Measurements from ENCODE around the gene ANO4.

ANO4 gene

DNA sequence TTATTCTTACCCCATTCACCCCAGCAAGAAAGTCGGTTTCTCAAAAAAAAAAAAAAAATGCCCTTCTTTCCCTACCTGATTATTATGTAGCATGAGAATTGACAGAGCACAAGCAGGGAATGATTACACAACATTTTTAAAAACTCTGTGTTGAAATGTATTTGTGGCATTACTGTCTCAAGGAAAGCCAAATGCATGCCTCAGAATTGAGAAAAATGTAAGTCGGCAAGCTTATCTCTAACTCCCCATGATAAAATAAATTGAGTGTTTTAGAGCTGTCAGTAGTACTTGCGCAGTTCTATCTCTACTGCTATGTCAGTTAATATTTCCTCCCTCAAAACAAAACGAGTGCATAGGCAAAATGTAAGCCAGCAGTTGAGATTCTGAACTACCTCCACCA lies 25.7 kb downstream of the ANO4 start:
- no peak for DNase-seq

DNA sequence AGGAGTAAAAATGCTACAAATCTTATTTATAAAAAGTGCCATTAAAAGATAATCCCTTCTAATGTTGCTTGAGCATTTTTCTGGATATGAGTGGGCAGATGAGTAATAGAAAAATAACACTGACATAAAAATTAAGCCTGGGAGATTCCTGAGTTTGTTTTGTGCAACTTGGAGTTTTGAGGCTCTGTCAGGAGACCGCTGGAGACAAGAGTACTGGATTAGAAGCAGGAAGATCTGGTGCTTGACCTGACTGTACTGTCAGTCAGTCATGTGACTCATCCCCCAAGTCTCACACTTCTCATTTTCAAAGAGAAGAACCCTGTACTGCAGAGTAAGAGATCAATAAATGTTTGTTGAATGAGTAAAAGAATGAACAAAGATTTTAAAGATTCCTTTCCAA lies 29.4 kb downstream of the ANO4 start:
- DNase-seq, result no peak

DNA sequence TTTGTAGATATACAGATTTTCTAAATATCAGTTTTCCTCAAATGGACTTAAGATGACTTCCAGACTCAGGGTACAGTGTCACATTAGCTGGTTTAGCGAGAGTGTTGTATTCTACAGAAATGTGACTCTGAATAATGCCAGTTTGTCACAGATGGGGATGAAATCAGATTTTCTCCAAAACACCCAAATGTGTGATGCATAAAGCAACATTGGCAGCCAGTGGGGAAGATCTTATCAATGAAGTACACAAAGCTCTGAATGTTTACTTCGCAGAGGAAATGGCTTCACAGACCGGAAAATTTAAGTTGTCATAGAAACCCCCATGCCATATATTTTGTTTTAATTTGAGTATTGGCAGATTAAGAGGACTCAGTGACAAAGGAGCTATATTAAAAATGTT lies 29.9 kb downstream of the ANO4 start:
- no peak for DNase-seq

DNA sequence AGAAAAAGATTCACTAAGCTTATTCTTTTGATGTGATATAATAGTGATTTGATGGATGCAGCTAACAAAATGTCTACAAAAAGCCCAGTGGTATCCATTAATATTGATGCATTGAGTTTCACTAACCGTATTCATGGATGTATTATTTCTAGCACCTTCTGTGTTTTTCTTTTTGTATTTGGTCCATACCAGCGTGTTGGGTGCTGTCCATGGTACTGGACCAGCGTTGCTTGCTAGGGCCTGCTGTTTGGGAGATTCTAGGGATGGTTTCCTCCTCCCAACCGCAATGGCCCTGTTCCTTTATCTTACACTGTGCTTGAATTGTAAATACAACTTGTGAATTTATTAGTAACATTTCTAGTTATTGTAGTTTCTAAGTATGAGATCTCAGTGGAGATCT lies 31.7 kb downstream of the ANO4 start:
- peak; percentile 4 for DNase-seq

DNA sequence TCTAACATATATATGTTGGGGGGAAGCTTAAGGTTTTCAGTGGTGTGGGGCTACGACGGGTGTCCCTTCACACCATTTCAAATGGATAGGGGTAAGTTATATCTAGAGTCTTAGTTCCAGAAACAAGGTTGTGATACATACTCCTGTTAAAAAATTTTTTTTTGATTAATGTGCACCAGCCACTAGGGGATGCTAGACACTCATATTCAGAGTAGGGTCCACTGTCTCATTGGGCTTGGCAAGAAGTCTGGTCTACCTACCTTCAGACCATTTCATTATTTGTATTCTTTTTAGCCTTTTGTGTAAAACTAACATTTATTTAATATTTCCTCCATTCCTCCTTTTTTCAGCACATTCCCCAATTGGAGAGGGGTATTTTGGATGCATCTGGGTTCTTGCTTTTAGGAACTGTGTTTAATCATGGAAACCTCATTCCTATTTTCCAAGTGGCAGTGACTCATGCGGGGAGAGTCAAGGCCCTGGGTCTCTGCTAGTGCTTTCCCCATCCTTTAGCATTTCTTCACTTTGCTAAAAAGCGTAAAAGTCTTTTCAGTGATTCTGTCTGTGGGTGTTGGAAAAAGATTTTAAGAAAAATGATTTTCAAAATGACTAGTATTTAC lies 33.4 kb downstream of the ANO4 start:
- DNase-seq, result peak; percentile 20

DNA sequence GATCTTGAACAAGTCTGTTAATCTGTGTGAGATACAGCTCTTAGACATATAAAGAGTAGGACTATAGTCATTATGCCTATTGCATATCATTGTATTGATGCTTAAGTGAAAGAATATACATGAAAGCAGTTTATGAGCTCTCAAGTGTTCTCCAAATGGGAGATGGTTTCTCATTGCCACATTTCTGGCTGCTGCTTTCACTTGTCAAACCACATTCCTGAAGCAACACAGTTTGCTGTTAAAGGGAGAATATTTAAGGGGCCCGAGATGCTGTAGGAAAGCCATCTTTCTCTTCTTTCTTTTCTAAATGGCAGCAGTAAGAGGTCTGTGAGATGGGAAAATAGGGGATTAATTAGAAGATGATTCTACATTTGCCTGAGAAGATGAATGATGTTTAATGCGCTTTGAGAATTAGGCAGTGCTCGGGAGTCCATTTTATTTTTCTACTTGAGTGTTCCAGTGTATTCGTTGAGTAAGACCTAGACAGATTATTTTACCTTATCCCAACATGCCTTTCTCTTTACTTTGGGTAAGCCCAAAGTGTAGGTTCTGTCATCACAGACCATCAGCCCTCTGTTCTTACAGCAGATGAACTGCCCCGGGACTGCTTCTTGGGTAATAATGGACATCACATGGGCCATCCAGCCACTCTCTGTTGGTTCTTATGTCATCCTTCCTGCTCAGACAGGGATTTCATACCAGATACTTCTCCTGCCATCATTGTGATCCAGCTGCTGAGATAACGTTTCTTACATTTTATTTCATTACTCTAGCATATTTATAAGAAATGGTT lies 35.6 kb downstream of the ANO4 start:
- DNase-seq, result no peak

DNA sequence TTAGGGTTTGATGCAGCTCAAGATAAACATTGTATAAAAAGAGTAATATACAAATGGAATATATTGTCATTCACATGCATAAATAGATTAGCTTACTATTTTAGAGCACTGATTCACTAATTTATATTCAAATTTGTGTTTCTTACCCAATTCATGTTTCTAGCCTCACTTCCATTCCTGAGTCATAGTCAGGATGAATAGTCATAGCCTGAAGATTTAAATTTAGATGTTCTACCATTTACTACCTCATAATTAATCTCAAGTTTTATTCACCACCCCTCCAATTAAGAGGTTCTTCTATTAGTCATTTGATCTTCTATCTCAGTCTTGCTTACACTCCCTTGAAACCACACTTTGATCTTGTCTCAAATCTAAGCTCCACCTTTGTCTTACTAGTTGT lies 38.7 kb downstream of the ANO4 start:
- no peak for DNase-seq

DNA sequence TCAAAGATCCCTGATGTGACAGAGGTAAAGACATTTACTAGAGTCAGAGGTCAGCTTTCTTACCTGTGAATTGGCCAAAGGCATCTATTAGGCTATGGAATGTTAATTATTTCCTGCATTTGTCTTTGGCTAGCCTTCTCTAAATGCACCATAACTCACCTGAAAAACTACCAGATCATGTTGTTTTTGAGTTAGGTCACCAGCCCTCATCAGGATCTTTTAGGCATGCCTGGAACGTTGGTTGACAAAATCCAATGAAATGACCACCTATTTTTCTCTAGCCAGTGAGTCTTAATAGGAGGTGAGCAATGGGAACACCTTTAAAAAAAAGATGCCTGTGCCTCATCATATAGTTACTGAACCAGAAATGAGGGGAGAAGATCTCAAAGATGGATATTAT lies 46.2 kb downstream of the ANO4 start:
- no peak for DNase-seq

DNA sequence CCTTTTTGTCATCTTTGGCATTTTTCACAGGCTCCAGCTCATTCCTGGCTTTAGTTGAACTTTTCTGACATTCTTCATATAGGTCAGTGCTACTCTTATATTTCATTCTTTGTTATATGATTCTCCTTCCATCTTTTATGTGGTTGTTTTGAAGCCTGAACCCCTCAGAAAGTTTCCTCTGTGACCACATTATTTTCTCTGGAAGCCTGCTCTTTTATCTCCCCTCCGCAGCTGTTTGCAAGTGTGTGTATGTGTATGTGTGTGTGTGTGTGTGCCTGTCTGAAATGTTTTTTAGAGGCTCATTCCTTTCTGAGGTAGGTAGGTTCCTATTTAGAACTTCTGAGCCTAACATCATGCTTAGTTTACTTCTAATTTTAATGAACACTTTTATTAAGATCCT lies 47.6 kb downstream of the ANO4 start:
- DNase-seq, result no peak

DNA sequence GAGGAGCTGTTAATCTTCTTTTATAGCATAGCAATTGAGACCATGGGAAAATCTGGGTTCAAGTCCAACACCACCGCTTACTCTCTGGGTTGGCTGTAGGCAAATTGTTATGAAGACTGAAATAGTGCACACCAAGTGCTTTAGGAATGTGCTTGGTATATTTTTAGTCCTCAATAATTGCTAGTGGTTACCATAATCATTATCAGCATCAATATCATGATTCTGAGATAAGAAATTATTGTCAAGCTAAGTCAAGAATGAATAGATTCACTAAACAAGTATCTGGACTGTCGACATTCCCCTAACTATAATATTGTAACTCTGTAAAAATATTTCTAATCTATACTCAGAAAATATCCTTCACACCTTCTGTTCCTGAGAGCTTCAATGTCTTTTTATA lies 48.5 kb downstream of the ANO4 start:
- DNase-seq, result no peak

DNA sequence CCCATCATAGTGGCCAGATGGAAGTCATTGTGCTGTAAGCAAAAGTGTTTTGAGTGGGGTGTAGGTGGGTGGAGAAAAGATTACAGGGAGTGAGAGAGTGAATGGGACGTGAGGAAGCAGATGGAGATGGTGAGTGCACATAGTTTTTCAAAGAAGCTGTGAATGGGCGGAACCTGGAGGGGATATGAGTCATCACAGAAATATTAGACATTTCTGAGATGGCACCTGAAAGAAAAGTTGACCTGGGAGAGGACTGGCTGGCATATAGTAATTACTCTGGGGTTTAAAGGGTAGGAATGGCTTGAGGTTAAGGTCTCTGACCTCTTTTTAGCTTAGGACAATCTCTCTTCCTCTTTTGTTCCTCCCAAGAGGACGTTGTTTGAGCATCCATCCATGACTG lies 50.5 kb downstream of the ANO4 start:
- DNase-seq, result no peak

DNA sequence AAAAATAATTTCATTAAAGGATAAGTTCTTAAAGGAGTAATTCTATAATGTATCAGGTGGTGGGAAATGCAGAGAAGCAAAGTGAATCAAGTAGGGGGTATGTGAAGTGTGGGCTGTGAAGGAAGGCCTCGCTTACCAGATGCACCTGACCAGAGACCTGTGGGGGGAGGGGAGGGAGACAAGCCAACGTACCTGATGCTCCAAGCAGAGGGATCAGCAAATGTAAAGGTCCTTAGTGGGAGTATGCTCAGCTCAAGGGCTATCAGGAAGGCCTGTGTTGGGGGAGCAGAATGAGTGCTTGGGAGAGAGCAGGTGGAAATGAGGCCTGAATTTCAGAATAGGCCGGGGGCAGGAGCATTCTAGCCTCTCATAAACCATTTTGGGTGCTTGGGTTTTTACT lies 57.1 kb downstream of the ANO4 start:
- DNase-seq, result no peak

DNA sequence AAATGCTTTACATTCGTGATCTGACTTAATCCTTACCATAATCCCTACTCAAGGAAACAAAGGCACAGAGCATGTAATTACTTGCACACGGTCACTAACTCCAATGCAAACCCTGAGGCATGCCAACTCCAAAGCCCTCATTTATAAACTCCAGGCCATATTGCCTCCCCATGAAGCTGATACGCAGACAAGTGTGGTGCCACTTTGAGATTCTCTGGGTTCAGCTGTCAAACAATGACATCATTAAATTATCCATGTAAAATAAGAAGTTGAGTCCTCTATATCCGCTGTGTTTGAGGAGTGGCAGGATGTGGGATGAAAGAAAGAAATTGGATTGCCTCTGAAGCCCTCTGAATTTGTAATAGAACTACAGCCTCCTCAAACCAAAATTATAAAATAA lies 62.8 kb downstream of the ANO4 start:
- no peak for DNase-seq

DNA sequence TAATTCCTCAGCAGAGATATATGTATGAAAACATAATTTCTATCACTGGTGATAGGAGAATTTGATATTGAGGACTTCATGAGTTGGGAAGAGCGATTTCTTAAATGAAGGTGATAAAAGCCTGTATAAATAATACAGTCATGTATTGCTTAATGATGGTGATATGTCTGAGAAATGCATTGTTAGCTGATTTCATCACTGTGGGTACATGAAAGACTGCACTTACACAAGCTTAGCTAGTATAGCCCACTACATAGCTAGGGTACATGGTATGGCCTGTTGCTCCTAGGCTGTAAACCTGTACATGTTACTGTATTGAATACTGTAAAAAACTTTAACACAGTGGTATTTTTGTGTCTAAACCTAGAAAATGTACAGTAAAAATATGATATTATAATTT lies 63.4 kb downstream of the ANO4 start:
- DNase-seq, result no peak

DNA sequence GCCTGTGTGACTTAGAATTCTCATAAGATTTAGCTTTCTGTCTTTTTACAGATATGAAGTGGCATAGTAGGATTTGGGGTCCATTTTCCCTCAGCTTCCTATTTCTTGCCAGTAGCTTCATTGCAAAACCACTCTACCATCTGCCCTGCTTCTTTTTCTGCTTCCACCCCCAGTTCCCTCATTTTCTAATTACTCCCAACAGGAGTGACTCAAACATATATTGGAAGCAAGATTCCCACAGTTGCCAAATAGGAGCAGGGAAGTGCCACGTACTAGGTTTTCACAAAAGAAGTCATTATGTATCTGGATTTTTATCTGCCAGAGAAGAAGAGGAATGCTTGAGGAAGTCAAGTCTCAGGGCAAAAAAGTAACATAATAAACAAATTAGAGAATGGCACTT lies 64.1 kb downstream of the ANO4 start:
- DNase-seq, result no peak

DNA sequence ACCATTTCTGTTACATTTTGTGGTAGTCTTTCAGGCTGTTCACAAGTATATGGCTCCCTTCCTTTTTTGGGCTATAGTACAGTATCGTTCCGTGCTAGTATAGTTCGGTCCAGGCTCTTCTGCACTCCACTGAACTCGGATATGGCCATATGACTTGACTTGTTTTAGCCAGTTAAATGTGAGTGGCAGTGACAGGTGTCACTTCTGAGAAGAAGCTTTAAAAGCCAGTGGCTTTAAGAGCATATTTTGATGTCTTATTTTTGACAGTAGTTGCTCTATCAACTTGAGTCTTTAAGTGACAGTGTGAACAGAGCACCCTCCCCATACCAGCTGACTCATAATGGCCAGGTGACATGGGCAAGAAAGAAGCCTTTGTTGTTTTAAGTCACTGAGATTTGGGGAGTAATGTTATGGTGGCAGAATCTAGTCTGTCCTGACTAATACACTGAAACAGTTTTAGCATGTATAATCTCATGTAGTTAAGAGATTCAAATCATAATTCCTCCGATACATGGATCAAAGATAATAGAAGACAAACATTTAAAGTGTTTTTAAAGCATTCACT lies 64.6 kb downstream of the ANO4 start:
- no peak for DNase-seq

DNA sequence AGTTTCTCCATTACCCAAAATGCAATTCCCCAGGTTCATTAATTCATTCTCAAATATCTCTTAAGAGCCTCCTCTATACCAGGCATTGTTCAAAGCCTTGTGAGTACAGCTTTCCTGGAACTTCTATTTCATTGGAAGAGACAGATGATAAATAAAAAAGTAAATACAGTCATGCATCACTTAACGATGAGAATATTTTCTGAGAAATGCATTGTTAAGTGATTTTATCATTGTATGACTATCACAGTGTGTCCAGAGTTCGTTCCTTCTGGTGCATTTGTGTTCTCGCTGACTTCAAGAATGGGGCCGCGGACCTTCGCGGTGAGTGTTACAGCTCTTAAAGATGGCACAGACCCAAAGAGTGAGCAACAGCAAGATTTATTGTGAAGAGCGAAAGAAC lies 66.0 kb downstream of the ANO4 start:
- DNase-seq, result no peak

DNA sequence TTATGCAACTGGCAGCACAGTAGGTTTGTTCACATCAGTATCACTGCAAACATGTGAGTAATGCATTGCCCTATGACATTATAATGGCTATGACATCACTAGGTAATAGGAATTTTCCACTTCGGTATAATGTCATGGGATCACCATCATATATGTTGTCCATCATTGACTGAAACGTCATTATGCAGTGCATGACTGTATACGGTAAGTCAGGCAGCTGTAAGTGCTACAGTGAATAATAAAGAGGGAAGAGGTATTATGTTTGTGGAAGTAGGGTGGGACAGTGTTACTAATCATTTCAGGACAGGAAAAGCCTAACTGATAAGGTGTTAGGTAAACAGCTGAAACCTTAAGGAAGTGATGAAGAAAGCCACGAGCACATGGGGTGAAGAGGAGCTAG lies 68.1 kb downstream of the ANO4 start:
- no peak for DNase-seq

DNA sequence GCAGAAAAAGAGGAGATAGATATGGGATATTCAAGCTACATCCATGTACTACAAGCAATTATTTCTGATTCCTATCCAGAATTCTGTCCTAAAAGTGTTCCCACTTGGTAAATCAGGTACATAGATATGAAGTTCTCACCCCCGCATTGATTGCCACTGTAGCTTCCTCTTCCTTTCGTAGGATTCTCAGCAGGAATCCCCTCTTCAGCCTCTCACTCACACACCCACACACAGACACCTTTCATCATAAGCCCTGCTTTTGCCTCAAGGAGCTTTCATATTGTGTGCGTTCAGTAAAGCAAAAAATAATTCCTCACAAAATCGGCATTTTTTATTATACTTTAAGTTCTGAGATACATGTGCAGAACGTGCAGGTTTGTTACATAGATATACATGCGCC lies 69.8 kb downstream of the ANO4 start:
- no peak for DNase-seq

DNA sequence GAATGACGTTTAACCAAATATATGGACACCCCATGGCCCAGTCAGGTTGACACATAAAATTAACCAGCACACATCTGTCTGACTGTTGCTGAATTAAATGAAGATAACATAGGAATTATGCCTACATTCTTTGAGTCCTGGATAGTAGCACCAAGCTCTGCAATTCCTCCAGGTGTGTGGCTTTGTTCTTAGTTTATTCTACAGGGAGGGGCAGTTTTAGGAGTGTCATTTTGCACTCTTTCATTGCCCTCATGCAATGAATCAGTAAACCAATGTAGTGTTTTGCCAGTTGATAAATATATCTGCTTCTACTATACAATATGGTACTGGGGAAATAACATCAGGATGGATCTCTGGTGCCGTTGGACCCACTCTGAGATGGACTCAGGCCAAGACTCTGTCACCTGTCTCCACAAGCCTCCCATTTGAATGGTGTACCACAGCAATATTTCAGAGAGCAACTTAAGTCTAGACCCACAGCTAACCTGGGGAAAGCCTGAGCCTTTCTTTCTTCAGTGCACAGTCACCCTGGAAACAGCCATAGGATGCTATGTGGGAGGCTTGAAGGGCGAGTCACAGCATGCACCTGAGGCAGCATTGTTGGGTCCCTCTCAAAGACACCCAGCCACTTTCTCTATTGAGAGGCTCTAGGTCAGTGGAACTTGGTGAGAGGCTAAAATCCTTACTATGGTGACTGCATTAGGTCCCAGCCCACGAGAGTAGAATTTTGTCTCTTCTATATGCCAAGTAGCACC lies 73.2 kb downstream of the ANO4 start:
- no peak for DNase-seq

DNA sequence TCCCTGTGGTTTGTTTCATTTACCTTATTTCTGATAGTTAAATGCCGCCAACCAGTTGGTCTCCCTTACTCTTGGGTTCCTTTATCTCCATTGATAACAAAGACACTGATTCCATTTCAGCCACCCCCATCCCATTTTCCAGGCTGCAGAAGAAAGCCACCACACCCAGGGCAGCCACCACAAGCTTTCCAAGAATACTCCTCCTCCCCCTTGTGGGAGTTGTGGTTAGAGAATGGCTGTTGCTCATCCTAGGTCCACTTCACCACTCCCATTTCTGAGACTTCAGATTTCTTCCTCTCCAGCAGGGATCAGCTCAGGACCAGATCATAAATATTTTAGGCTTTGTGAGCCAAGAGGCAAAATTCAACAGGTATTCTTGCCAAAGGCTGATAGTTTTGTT lies 73.9 kb downstream of the ANO4 start:
- DNase-seq, result no peak

DNA sequence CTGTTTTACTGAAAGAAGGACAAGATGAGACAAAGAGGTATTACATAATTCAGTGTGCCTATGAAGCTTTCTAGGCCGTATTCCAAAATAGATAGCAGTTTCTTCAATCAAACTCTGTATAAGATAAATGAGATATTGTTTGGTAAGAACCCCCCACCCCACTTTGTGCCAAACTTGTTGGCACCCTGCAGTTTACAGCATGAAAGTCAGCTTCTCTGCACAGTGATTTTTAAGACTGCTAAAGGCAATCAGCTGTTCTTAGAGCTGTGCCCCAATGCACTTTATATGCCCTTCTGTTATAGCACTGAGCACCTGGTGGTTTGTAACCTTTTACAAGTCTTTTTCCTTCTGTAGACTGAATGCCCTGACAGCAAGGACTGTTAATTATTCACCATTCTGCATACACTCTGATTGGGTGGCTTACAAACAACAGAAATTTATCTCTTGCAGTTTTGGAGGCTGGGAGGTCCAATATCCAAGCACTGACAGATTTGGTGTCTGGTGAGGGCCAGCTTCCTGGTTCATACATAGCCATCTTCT lies 76.7 kb downstream of the ANO4 start:
- no peak for DNase-seq

DNA sequence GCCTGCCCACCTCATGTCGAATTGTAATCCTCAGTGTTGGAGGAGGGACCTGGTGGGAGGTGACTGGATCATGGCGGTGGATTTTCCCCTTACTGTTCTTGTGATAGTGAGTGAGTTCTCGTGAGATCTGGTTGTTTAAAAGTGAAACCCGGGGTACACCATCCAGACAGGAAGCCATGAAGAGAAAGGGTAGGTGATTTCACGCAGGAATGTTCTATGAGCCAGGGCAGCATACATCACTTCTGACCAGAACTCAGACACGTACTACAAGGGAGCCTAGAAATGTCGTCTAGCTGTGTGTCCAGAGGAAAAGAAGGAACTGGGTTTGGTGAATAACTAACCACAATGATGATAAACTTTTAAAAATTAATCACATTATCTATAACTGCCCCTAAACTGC lies 80.6 kb downstream of the ANO4 start:
- DNase-seq, result no peak

DNA sequence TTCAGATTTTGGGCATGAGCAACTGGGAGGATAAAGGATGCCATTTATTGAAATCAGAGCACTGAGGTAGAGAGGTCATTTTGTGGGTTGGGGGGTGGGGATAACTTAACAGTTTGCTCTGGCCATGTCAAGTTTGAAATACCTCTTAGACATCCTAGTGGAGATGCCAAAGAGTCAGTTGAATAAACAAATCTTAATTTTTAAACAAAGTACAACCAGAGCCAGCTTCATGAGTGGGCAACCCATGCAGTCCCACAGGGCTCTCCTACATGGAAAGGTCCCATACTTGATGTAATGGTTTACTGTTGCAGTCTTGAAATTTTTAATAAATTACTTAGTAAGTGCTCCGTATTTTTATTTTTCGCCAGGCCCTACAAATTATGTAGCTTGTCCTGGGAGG lies 81.2 kb downstream of the ANO4 start:
- DNase-seq, result no peak
